Prostate gland (tissue), 2 donors: ENCODE data around the gene PITX3.

Source experiments
- POLR2A ChIP-seq: fragments of 450-650 bp; IDR thresholded peaks from one replicate; pipeline ENCODE4 v1.6.1; 2016; ENCODE audit warnings: antibody characterized with exemption, mild to moderate bottlenecking
- POLR2AphosphoS5 ChIP-seq: sonication (generic); formaldehyde crosslinking; IDR thresholded peaks from one replicate; pipeline ENCODE4 v1.6.1; 2017; ENCODE audit warnings: antibody characterized with exemption
- TF ChIP-seq, protein P1 (sequence below), 4 experiments: fragments of 200-600 bp in 2 of 4; fragments of 450-650 bp in 2 of 4; sonication (generic) in 2 of 4; IDR thresholded peaks; 1 replicate in 3 of 4; 2 replicates in 1 of 4; pipeline ENCODE4 v1.5.1; 2016 to 2019; ENCODE audit warnings: antibody characterized with exemption in 4 of 4, mild to moderate bottlenecking in 2 of 4, moderate library complexity in 2 of 4

DNA sequence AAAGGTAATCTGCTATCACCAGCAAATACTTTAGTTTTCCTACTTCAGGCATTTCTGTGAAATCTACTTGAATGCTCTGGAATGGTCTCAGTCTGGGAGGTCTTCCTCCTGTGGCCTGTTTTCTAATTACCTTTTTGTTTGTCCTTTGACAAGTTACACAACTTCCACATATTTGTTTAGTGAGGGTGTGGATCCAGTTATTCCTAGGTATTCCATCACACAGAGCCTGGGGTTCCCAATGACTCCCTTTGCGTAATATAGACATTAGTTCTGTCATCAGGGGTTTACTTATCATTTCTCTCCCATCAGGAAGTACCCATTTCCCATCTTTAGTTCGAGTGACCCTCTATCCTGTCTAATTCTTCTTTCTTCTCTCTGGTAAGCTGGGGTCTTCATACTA, 43.3 kb downstream of the PITX3 start:
- TF ChIP-seq, protein P1, sequence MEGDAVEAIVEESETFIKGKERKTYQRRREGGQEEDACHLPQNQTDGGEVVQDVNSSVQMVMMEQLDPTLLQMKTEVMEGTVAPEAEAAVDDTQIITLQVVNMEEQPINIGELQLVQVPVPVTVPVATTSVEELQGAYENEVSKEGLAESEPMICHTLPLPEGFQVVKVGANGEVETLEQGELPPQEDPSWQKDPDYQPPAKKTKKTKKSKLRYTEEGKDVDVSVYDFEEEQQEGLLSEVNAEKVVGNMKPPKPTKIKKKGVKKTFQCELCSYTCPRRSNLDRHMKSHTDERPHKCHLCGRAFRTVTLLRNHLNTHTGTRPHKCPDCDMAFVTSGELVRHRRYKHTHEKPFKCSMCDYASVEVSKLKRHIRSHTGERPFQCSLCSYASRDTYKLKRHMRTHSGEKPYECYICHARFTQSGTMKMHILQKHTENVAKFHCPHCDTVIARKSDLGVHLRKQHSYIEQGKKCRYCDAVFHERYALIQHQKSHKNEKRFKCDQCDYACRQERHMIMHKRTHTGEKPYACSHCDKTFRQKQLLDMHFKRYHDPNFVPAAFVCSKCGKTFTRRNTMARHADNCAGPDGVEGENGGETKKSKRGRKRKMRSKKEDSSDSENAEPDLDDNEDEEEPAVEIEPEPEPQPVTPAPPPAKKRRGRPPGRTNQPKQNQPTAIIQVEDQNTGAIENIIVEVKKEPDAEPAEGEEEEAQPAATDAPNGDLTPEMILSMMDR (IDR thresholded peaks at IDR 0.05), result no peak
- TF ChIP-seq POLR2A (no peak), POLR2AphosphoS5 (no peak)
